OCI-LY7 (cell line): ENCODE results near the gene AATK.

ENCODE experiments used
- CTCF ChIP-seq: fragments of 200-600 bp; sonication (generic); conservative IDR thresholded peaks from 2 replicates; pipeline ENCODE4 v1.5.1; 2014; ENCODE audit warnings: mild to moderate bottlenecking, antibody characterized with exemption, low read length, moderate library complexity, mixed read lengths
- EZH2phosphoT487 ChIP-seq: fragments of 200-600 bp; sonication (generic); IDR thresholded peaks from 2 replicates; pipeline ENCODE4 v1.6.1; 2018; ENCODE audit warnings: low read depth, borderline replicate concordance, mild to moderate bottlenecking, mixed run types, antibody characterized with exemption, low read length, moderate library complexity, mixed read lengths

- TF ChIP-seq EZH2phosphoT487 (no peak), CTCF (peak; percentile 80)
These were observed 34.9 kb upstream of the AATK start for GRCh38 chr17:81200695-81201580.
